Trophoblast cell (in vitro differentiated cells and primary cell): ENCODE data around the gene CHGA.

Source experiments
- DNase-seq, 2 donors: peaks; one replicate each; pipeline ENCODE4 v3.0.0-alpha.2; 2016
- H2AFZ ChIP-seq: 2 replicates; pipeline ENCODE4 v1.6.1; 2013; ENCODE audit warnings: low read length, moderate library complexity, mild to moderate bottlenecking; ENCODE audit not compliant: insufficient read depth, poor library complexity
- H2AK5ac ChIP-seq: 2 replicates; pipeline ENCODE4 v1.6.1; 2013; ENCODE audit warnings: mild to moderate bottlenecking, low read length
- H2BK120ac ChIP-seq: 2 replicates; pipeline ENCODE4 v1.6.1; 2013; ENCODE audit warnings: low read length, mild to moderate bottlenecking, moderate library complexity; ENCODE audit not compliant: insufficient read depth, poor library complexity
- H2BK12ac ChIP-seq: 2 replicates; pipeline ENCODE4 v1.6.1; 2013; ENCODE audit warnings: mild to moderate bottlenecking, low read length, moderate library complexity
- H2BK5ac ChIP-seq: 2 replicates; pipeline ENCODE4 v1.6.1; 2013; ENCODE audit warnings: low read length, low read depth, moderate library complexity, mild to moderate bottlenecking; ENCODE audit not compliant: poor library complexity
- H3K14ac ChIP-seq: 2 replicates; pipeline ENCODE4 v1.6.1; 2013; ENCODE audit warnings: mild to moderate bottlenecking, low read length
- H3K18ac ChIP-seq: 2 replicates; pipeline ENCODE4 v1.6.1; 2013; ENCODE audit warnings: mild to moderate bottlenecking, low read length
- H3K23ac ChIP-seq: 2 replicates; pipeline ENCODE4 v1.6.1; 2013; ENCODE audit warnings: low read length
- H3K27ac ChIP-seq: 2 replicates; pipeline ENCODE4 v1.5.1; 2013; ENCODE audit warnings: low read depth, mild to moderate bottlenecking, inconsistent platforms, low read length, moderate library complexity
- H3K27me3 ChIP-seq: 2 replicates; pipeline ENCODE4 v1.6.1; 2013; ENCODE audit warnings: inconsistent platforms, mild to moderate bottlenecking, low read length, moderate library complexity; ENCODE audit not compliant: insufficient read depth
- H3K36me3 ChIP-seq, 2 experiments: 1 replicate in 1 of 2; 2 replicates in 1 of 2; pipeline ENCODE4 v1.6.1; 2013; ENCODE audit warnings: low read length in 2 of 2, mild to moderate bottlenecking in 2 of 2, moderate library complexity in 1 of 2; ENCODE audit not compliant: insufficient read depth in 2 of 2, control insufficient read depth in 1 of 2
- H3K4ac ChIP-seq: 2 replicates; pipeline ENCODE4 v1.6.1; 2013; ENCODE audit warnings: low read depth, mild to moderate bottlenecking, low read length, moderate library complexity
- H3K4me1 ChIP-seq, 2 experiments: 1 replicate in 1 of 2; 2 replicates in 1 of 2; pipeline ENCODE4 v1.6.1; 2013; ENCODE audit warnings: low read length in 2 of 2, mild to moderate bottlenecking in 2 of 2, moderate library complexity in 1 of 2; ENCODE audit not compliant: insufficient read depth in 2 of 2, control insufficient read depth in 1 of 2
- H3K4me2 ChIP-seq: 2 replicates; pipeline ENCODE4 v1.6.1; 2013; ENCODE audit warnings: inconsistent platforms, mild to moderate bottlenecking, low read length, moderate library complexity
- H3K4me3 ChIP-seq: 2 replicates; pipeline ENCODE4 v1.5.1; 2013; ENCODE audit warnings: mild to moderate bottlenecking, low read depth, low read length, inconsistent platforms
- H3K79me1 ChIP-seq: one replicate; pipeline ENCODE4 v1.6.1; 2013; ENCODE audit warnings: low read length
- H3K79me2 ChIP-seq: 2 replicates; pipeline ENCODE4 v1.6.1; 2013; ENCODE audit warnings: low read length, mild to moderate bottlenecking; ENCODE audit not compliant: control insufficient read depth, insufficient read depth, poor library complexity
- H3K9ac ChIP-seq: 2 replicates; pipeline ENCODE4 v1.6.1; 2013; ENCODE audit warnings: mild to moderate bottlenecking, low read length
- H3K9me3 ChIP-seq: 2 replicates; pipeline ENCODE4 v1.6.1; 2013; ENCODE audit warnings: low read depth, mild to moderate bottlenecking, control low read depth, inconsistent platforms, low read length; ENCODE audit not compliant: insufficient read depth
- H4K12ac ChIP-seq: 2 replicates; pipeline ENCODE4 v1.6.1; 2013; ENCODE audit warnings: low read depth, mild to moderate bottlenecking, low read length, moderate library complexity
- H4K8ac ChIP-seq: 2 replicates; pipeline ENCODE4 v1.6.1; 2013; ENCODE audit warnings: low read depth, mild to moderate bottlenecking, low read length, moderate library complexity
- H4K91ac ChIP-seq: one replicate; pipeline ENCODE4 v1.6.1; 2013; ENCODE audit warnings: low read depth, mild to moderate bottlenecking, low read length, moderate library complexity
- WGBS: extraction: QIAGEN DNeasy Blood & Tissue Kit; methylation state at CpG from one replicate; pipeline ENCODE4 v1.1.7; 2013; ENCODE audit warnings: missing lambda C conversion rate; ENCODE audit not compliant: insufficient read length, insufficient coverage; ENCODE audit errors: extremely low coverage; 5-methylcytosine and 5-hydroxymethylcytosine counted together

Gene CHGA

DNA sequence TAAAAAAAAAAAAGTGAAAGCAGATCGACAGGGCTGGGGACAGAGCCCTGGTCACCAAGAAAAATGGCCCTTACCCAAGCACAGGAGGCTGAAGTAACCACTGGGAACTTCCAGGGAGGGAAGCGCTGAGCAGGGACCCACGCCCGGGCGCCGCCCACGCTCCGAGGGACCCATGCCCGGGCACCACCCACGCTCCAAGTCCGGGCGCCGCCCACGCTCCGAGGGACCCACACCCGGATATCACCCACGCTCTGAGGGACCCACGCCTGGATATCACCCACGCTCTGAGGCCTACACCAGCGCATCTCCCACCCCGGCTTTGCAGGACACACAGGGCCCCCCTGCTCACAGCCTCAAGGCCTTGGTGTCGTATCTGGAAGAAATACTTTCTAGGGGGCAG lies 25.7 kb downstream of the CHGA start:
- Histone ChIP-seq H3K79me1 (no peaks in the 10 kb centered on the region), H3K4me1 (no peaks in the 10 kb centered on the region), H2BK12ac (no peak overlapping the region), H3K79me2 (no peaks in the 10 kb centered on the region), H4K8ac (no peak overlapping the region), H3K27me3 (no peaks in the 10 kb centered on the region), H3K23ac (no peak overlapping the region), H3K4me3 (no peak overlapping the region), H3K4me2 (no peak overlapping the region), H3K18ac (no peak overlapping the region), H2AK5ac (no peak overlapping the region), H4K91ac (no peak overlapping the region), H3K14ac (no peak overlapping the region), H3K9me3 (no peaks in the 10 kb centered on the region), H4K12ac (no peak overlapping the region), H3K27ac (no peak overlapping the region), H2BK5ac (no peak overlapping the region), H3K4ac (no peak overlapping the region), H2AFZ (no peak overlapping the region), H3K9ac (no peak overlapping the region), H3K36me3 (peaks cover 2% of the 10 kb centered on the region in 2 experiments), H2BK120ac (no peak overlapping the region)
- WGBS = no CpG with 5 or more reads among the region's 22 CpGs
- DNase-seq = no peak

- Histone ChIP-seq H3K27me3 (no peaks in the 10 kb centered on the region), H3K23ac (no peak overlapping the region), H3K4me1 (no peaks in the 10 kb centered on the region), H3K79me2 (no peaks in the 10 kb centered on the region), H2BK120ac (no peak overlapping the region), H2BK5ac (no peak overlapping the region), H4K8ac (no peak overlapping the region), H3K4ac (no peak overlapping the region), H2AK5ac (no peak overlapping the region), H3K4me3 (no peak overlapping the region), H4K91ac (no peak overlapping the region), H3K27ac (no peak overlapping the region), H4K12ac (no peak overlapping the region), H3K36me3 (peaks cover 2% of the 10 kb centered on the region in 2 experiments), H3K18ac (no peak overlapping the region), H3K9ac (no peak overlapping the region), H2AFZ (no peak overlapping the region), H2BK12ac (no peak overlapping the region), H3K14ac (no peak overlapping the region), H3K4me2 (no peak overlapping the region), H3K9me3 (no peaks in the 10 kb centered on the region), H3K79me1 (no peaks in the 10 kb centered on the region)
- WGBS = no CpG with 5 or more reads among the region's 24 CpGs
- no peak for DNase-seq
Measured at GRCh38 chr14:92949496-92950192, 26.7 kb downstream of the CHGA start.

DNA sequence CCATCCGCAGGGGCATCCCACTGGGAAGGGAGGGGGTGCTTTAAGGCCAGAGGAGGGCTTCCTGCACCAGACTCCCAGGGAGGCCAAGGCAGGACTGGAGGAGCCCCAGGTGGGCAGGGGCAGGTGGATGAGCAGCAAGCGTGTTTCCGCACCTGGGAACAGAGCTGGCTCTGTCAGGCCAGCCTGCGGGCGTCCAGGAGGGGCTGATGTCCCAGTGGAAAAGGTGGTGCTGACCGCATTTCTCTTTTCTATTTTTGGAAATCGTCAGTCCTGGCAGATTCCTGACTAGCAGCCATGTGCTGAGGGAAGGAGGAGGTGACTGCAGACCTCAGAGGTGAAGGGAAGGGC lies 27.2 kb downstream of the CHGA start:
- DNase-seq = no peak
- H3K4me1 ChIP-seq = no peaks in the 10 kb centered on the region
- no peaks in the 10 kb centered on the region for H3K79me1 ChIP-seq
- no peak overlapping the region for H3K23ac ChIP-seq
- H3K9ac ChIP-seq = no peak overlapping the region
- H3K79me2 ChIP-seq = no peaks in the 10 kb centered on the region
- H2AFZ ChIP-seq = no peak overlapping the region
- H4K12ac ChIP-seq = no peak overlapping the region
- WGBS = no CpG with 5 or more reads among the region's 7 CpGs
- H2BK12ac ChIP-seq = no peak overlapping the region
- H4K91ac ChIP-seq = no peak overlapping the region
- H2AK5ac ChIP-seq = no peak overlapping the region
- no peak overlapping the region for H2BK120ac ChIP-seq
- no peak overlapping the region for H3K27ac ChIP-seq
- H3K4ac ChIP-seq = no peak overlapping the region
- H4K8ac ChIP-seq = no peak overlapping the region
- H3K4me2 ChIP-seq = no peak overlapping the region
- no peaks in the 10 kb centered on the region for H3K27me3 ChIP-seq
- H3K36me3 ChIP-seq = peaks cover 2% of the 10 kb centered on the region in 2 experiments
- H3K4me3 ChIP-seq = no peak overlapping the region
- H3K9me3 ChIP-seq = no peaks in the 10 kb centered on the region
- no peak overlapping the region for H3K14ac ChIP-seq
- no peak overlapping the region for H3K18ac ChIP-seq
- H2BK5ac ChIP-seq = no peak overlapping the region

- no peak overlapping the region for H3K4me3 ChIP-seq
- WGBS = no CpG with 5 or more reads among the region's 6 CpGs
- H4K91ac ChIP-seq = no peak overlapping the region
- no peaks in the 10 kb centered on the region for H3K27me3 ChIP-seq
- no peaks in the 10 kb centered on the region for H3K4me1 ChIP-seq
- no peak overlapping the region for H2AK5ac ChIP-seq
- peaks cover 2% of the 10 kb centered on the region in 2 experiments for H3K36me3 ChIP-seq
- no peak overlapping the region for H3K14ac ChIP-seq
- H3K4me2 ChIP-seq = no peak overlapping the region
- H2BK120ac ChIP-seq = no peak overlapping the region
- no peaks in the 10 kb centered on the region for H3K79me2 ChIP-seq
- no peak overlapping the region for H2BK5ac ChIP-seq
- no peak for DNase-seq
- no peaks in the 10 kb centered on the region for H3K79me1 ChIP-seq
- H2BK12ac ChIP-seq = no peak overlapping the region
- H4K12ac ChIP-seq = no peak overlapping the region
- no peaks in the 10 kb centered on the region for H3K9me3 ChIP-seq
- no peak overlapping the region for H3K9ac ChIP-seq
- H3K4ac ChIP-seq = no peak overlapping the region
- no peak overlapping the region for H3K18ac ChIP-seq
- no peak overlapping the region for H3K23ac ChIP-seq
- no peak overlapping the region for H2AFZ ChIP-seq
- no peak overlapping the region for H3K27ac ChIP-seq
- no peak overlapping the region for H4K8ac ChIP-seq
Measured at GRCh38 chr14:92950773-92951172, 27.8 kb downstream of the CHGA start.
